Globus pallidus (tissue), 1 donor: ENCODE results near the gene CCDC34.

ENCODE experiments used
- DNase-seq: peaks from one replicate; pipeline ENCODE4 v3.0.0-alpha.2; 2015; ENCODE audit warnings: low spot score

Gene CCDC34

GRCh38 chr11:27392278-27393114 is 29.5 kb upstream of the CCDC34 start:
- DNase-seq, result no peak

GRCh38 chr11:27391331-27392015 is 28.5 kb upstream of the CCDC34 start:
- DNase-seq, result no peak

- no peak for DNase-seq
Observed at GRCh38 chr11:27390318-27391295, 27.6 kb upstream of the CCDC34 start.

- no peak for DNase-seq
Observed at GRCh38 chr11:27388869-27389268, 25.9 kb upstream of the CCDC34 start.

- DNase-seq, result no peak
Observed at GRCh38 chr11:27388001-27388400, 25.0 kb upstream of the CCDC34 start.

- DNase-seq, result no peak
Observed at GRCh38 chr11:27387362-27387761, 24.3 kb upstream of the CCDC34 start.

GRCh38 chr11:27386181-27386845 is 23.3 kb upstream of the CCDC34 start:
- DNase-seq, result no peak

- no peak for DNase-seq
Observed at GRCh38 chr11:27385245-27385644, 22.2 kb upstream of the CCDC34 start.

GRCh38 chr11:27384227-27384626 is 21.2 kb upstream of the CCDC34 start:
- DNase-seq, result no peak

- no peak for DNase-seq
Observed at GRCh38 chr11:27383645-27384044, 20.6 kb upstream of the CCDC34 start.

GRCh38 chr11:27381238-27381666 is 18.2 kb upstream of the CCDC34 start:
- DNase-seq, result no peak

GRCh38 chr11:27380771-27381170 is 17.8 kb upstream of the CCDC34 start:
- DNase-seq, result no peak

GRCh38 chr11:27379449-27379848 is 16.4 kb upstream of the CCDC34 start:
- no peak for DNase-seq

- no peak for DNase-seq
Observed at GRCh38 chr11:27375370-27375769, 12.4 kb upstream of the CCDC34 start.

GRCh38 chr11:27373856-27374602 is 11.0 kb upstream of the CCDC34 start:
- DNase-seq, result no peak

GRCh38 chr11:27373392-27373791 is 10.4 kb upstream of the CCDC34 start:
- DNase-seq, result no peak

- DNase-seq, result no peak
Observed at GRCh38 chr11:27372164-27372563, 9.1 kb upstream of the CCDC34 start.

GRCh38 chr11:27371489-27371888 is 8.5 kb upstream of the CCDC34 start:
- DNase-seq, result no peak

GRCh38 chr11:27370374-27370773 is 7.4 kb upstream of the CCDC34 start:
- no peak for DNase-seq

- no peak for DNase-seq
Observed at GRCh38 chr11:27367881-27368280, 4.9 kb upstream of the CCDC34 start.

- no peak for DNase-seq
Observed at GRCh38 chr11:27363576-27364117, 632 bp upstream of the CCDC34 start.
